Activated T-cell treated with anti-CD3 and anti-CD28 coated beads, Interleukin-2, amount 50 U/mL, for 72 hours (primary cell): ENCODE measurements around the gene CENPO. TPM values are rescaled to one million over a fixed set of nuclear protein-coding genes. Genes with fewer than 3 reads are reported as not detected.

Experiments used
- ATAC-seq, 2 donors: fragments of 150-1000 bp; cut with Tn5 transposase; replicated peaks in 1 of 2; 2 replicates each; pipeline ENCODE4 v1.10.0; 2021; ENCODE audit warnings: moderate library complexity in 2 of 2, mild to moderate bottlenecking in 1 of 2
- DNase-seq, 2 donors: peaks; one replicate each; pipeline ENCODE4 v3.0.0; 2021 to 2022; ENCODE audit warnings: mixed read lengths in 1 of 2
- H3K27ac Mint-ChIP-seq: one replicate; pipeline ENCODE4 v1.8.0; 2022; ENCODE audit warnings: mild to moderate bottlenecking, moderate library complexity, mixed read lengths
- H3K27me3 Mint-ChIP-seq: one replicate; pipeline ENCODE4 v1.8.0; 2022; ENCODE audit warnings: low read depth, mixed read lengths
- H3K36me3 Mint-ChIP-seq, 2 donors: one replicate each; pipeline ENCODE4 v1.8.0; 2022; ENCODE audit warnings: mixed read lengths in 2 of 2, mild to moderate bottlenecking in 1 of 2; ENCODE audit not compliant: insufficient read depth in 2 of 2
- H3K4me1 Mint-ChIP-seq: one replicate; pipeline ENCODE4 v1.8.0; 2022; ENCODE audit warnings: low read depth, mixed read lengths
- H3K4me3 Mint-ChIP-seq, 2 donors: one replicate each; pipeline ENCODE4 v1.8.0; 2022; ENCODE audit warnings: mild to moderate bottlenecking in 2 of 2, mixed read lengths in 2 of 2, moderate library complexity in 2 of 2
- H3K9me3 Mint-ChIP-seq, 2 donors: one replicate each; pipeline ENCODE4 v1.8.0; 2022; ENCODE audit warnings: mixed read lengths in 2 of 2
- total RNA-seq, 2 donors: library from RNA; stranded (reverse); gene quantifications; one replicate each; pipeline ENCODE4 v1.2.3, GENCODE V29; 2022

CENPO gene
- total RNA-seq, 2 donors from 2014 or later, result 38.6 to 44.1 TPM

DNA sequence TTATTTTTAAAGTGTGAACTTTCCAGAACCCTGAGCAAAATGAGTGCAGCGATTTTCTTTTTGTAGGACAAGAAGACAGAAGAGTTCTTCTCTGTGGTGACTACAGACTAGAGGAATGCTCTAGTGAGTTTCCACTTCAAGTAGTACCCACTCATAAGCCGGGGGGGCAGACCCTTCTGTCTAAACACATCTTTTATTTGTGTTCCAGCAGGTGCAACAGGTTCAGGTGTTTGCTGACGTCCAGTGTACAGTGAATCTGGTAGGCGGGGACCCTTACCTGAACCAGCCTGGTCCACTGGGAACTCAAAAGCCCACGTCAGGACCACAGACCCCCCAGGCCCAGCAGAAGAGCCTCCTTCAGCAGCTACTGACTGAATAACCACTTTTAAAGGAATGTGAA is 25.2 kb upstream of the CENPO start:
- ATAC-seq (no peak), DNase-seq (no peak)
- no peak overlapping the region for H3K27ac Mint-ChIP-seq
- no peaks in the 10 kb centered on the region for H3K9me3 Mint-ChIP-seq
- H3K36me3 Mint-ChIP-seq, result peaks cover 6 to 8% of the 10 kb centered on the region in 2 donors
- H3K4me3 Mint-ChIP-seq, result no peak overlapping the region
- H3K4me1 Mint-ChIP-seq, result peaks cover 9% of the 10 kb centered on the region
- no peaks in the 10 kb centered on the region for H3K27me3 Mint-ChIP-seq

- Mint-ChIP-seq H3K4me3 (no peak overlapping the region), H3K27ac (no peak overlapping the region)
- ATAC-seq, result no peak
Measured at GRCh38 chr2:24768601-24769000, 24.6 kb upstream of the CENPO start.

GRCh38 chr2:24771061-24771460 is 22.2 kb upstream of the CENPO start:
- Mint-ChIP-seq H3K4me1 (peaks cover 9% of the 10 kb centered on the region), H3K36me3 (peaks cover 0 to 4% of the 10 kb centered on the region in 2 donors), H3K27me3 (no peaks in the 10 kb centered on the region), H3K4me3 (no peak overlapping the region), H3K9me3 (no peaks in the 10 kb centered on the region), H3K27ac (peak overlapping the region; percentile 1)
- DNase-seq (no peak), ATAC-seq (no peak)

More at GRCh38 chr2:24768601-24769000, 24.6 kb upstream of the CENPO start:
- no peaks in the 10 kb centered on the region for H3K9me3 Mint-ChIP-seq
- H3K36me3 Mint-ChIP-seq, result peaks cover 6 to 7% of the 10 kb centered on the region in 2 donors
- DNase-seq, result no peak
- H3K27me3 Mint-ChIP-seq, result no peaks in the 10 kb centered on the region
- H3K4me1 Mint-ChIP-seq, result peaks cover 9% of the 10 kb centered on the region

DNA sequence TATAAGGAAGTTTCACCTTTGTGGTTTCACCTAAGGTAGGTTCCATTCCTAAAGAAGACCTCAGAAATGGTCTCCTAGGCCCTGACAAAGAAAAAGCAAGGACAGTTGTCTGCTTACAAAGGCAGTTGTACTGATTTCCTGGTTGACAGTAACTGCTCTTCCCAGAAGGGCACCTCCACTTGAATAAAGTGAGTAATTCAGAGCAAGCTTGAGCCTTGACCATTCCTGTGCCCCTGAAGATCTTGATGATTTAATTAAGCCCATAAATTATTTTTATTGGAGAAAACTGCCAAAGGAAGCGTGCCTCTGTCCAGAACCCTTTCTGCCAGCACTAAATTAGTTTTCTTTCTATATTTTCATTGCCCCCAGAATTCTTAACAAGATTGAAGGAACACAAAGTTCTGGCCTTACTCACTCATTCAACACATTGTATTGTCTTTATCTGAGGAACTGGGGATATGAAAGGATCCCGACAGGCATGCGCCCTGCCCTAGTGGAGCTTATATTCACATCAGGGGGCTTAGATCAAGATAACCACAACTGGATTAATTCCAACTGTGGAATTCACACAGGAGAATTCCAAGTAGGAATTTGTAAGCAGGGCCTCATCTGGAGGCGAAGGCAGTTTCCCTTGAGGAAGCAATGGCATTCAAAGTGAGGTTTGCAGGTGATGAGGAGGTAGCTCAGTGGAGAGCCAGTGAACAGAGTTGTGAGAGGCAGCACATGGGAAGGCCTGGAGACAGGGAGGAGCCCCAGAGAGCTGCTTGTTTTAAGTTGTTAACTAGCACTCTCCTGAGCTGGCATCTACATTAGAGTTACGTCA is 21.2 kb upstream of the CENPO start:
- Mint-ChIP-seq H3K4me1 (peaks cover under 1% of the 10 kb centered on the region), H3K36me3 (peaks cover 0 to 4% of the 10 kb centered on the region in 2 donors), H3K4me3 (no peak overlapping the region), H3K27ac (no peak overlapping the region), H3K27me3 (no peaks in the 10 kb centered on the region), H3K9me3 (no peaks in the 10 kb centered on the region)
- no peak for DNase-seq
- ATAC-seq, result no peak

GRCh38 chr2:24774373-24774772 is 18.9 kb upstream of the CENPO start:
- H3K4me3 Mint-ChIP-seq, result no peak overlapping the region
- H3K9me3 Mint-ChIP-seq, result no peaks in the 10 kb centered on the region
- peaks cover 7% of the 10 kb centered on the region for H3K27me3 Mint-ChIP-seq
- H3K27ac Mint-ChIP-seq, result no peak overlapping the region
- H3K4me1 Mint-ChIP-seq, result no peaks in the 10 kb centered on the region
- no peak for ATAC-seq
- DNase-seq, result no peak
- H3K36me3 Mint-ChIP-seq, result peaks cover 0 to 4% of the 10 kb centered on the region in 2 donors

GRCh38 chr2:24779116-24779515 is 14.1 kb upstream of the CENPO start:
- no peaks in the 10 kb centered on the region for H3K9me3 Mint-ChIP-seq
- DNase-seq (no peak), ATAC-seq (no peak)
- H3K27me3 Mint-ChIP-seq, result peaks cover 21% of the 10 kb centered on the region
- no peaks in the 10 kb centered on the region for H3K36me3 Mint-ChIP-seq
- no peak overlapping the region for H3K27ac Mint-ChIP-seq
- H3K4me3 Mint-ChIP-seq, result no peak overlapping the region
- H3K4me1 Mint-ChIP-seq, result no peaks in the 10 kb centered on the region

GRCh38 chr2:24783641-24784040 is 9.6 kb upstream of the CENPO start:
- Mint-ChIP-seq H3K4me3 (no peak overlapping the region), H3K27ac (no peak overlapping the region), H3K27me3 (peaks cover 14% of the 10 kb centered on the region), H3K9me3 (no peaks in the 10 kb centered on the region), H3K4me1 (no peaks in the 10 kb centered on the region), H3K36me3 (no peaks in the 10 kb centered on the region)
- ATAC-seq (no peak), DNase-seq (no peak)

- Mint-ChIP-seq H3K4me3 (no peak overlapping the region), H3K4me1 (no peaks in the 10 kb centered on the region), H3K9me3 (no peaks in the 10 kb centered on the region), H3K27ac (no peak overlapping the region), H3K36me3 (no peaks in the 10 kb centered on the region), H3K27me3 (peaks cover 10% of the 10 kb centered on the region)
- ATAC-seq, result no peak
- DNase-seq, result no peak
Measured at GRCh38 chr2:24785671-24786321, 7.4 kb upstream of the CENPO start.

DNA sequence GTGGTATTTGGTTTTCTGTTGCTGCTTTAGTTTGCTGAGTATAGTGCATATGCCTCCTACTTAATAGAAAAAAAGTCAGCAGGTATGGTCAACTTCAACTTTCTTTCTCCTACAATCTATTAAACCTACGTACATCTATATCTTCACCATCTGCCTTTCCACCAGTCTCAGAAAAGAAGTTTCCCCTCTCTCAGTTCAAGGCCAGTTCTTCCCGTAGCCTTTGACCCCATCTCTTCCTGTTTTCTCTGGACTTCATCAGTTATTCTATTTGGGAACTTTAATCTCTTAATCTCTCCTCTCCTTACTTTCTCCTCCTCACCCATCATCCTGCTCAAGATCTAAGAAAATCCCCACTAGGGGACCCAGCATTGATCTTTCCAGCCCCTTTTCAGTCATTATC is 5.7 kb upstream of the CENPO start:
- H3K36me3 Mint-ChIP-seq, result no peaks in the 10 kb centered on the region
- no peak for DNase-seq
- no peak overlapping the region for H3K4me3 Mint-ChIP-seq
- H3K9me3 Mint-ChIP-seq, result no peaks in the 10 kb centered on the region
- peaks cover 4% of the 10 kb centered on the region for H3K4me1 Mint-ChIP-seq
- no peak overlapping the region for H3K27ac Mint-ChIP-seq
- ATAC-seq, result no peak
- H3K27me3 Mint-ChIP-seq, result peaks cover 5% of the 10 kb centered on the region

GRCh38 chr2:24788816-24789215 is 4.4 kb upstream of the CENPO start:
- H3K36me3 Mint-ChIP-seq, result peaks cover 2% of the 10 kb centered on the region in 2 donors
- no peak overlapping the region for H3K4me3 Mint-ChIP-seq
- H3K9me3 Mint-ChIP-seq, result no peaks in the 10 kb centered on the region
- peaks cover 6% of the 10 kb centered on the region for H3K4me1 Mint-ChIP-seq
- no peak overlapping the region for H3K27ac Mint-ChIP-seq
- ATAC-seq, result no peak
- no peak for DNase-seq
- H3K27me3 Mint-ChIP-seq, result no peaks in the 10 kb centered on the region

DNA sequence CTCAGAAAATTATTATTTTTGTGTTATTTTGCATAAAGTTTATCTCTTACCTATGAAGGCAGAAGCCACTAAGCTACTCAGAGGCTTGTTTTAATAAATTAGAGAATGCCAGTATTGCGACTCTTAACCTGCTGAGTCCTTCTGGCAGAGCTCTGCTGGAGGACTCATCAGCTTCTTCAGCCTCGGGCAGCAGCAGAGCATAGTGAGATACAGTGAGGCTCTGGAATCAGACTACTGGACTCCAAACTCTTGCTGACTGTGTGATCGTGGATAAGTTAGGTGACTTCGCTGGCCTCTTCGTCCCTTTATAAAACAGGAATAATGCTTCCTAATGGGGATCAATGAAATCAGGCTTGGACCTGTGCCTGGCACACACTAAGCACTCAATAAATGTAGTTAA is 1.8 kb upstream of the CENPO start:
- no peaks in the 10 kb centered on the region for H3K9me3 Mint-ChIP-seq
- ATAC-seq (no peak), DNase-seq (no peak)
- no peak overlapping the region for H3K27ac Mint-ChIP-seq
- H3K4me3 Mint-ChIP-seq, result no peak overlapping the region
- no peaks in the 10 kb centered on the region for H3K27me3 Mint-ChIP-seq
- H3K4me1 Mint-ChIP-seq, result peaks cover 24% of the 10 kb centered on the region
- peaks cover 2 to 3% of the 10 kb centered on the region in 2 donors for H3K36me3 Mint-ChIP-seq

DNA sequence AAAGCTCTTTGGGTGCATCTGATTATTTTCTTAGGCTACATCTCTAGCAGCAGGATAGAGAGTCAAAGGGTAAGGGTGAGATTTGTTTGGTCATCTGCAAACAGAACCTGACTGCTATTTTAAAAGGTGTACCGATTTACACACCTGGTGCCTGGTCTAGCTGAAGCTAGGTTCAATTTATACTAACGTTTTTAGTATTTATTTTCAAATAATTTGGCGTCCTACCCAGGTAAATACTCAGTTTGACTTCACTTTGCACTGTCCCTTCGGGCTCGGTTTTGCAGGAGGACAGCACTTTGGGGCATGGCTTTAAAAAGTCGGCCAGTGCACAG is 717 bp upstream of the CENPO start:
- DNase-seq, result no peak
- Mint-ChIP-seq H3K9me3 (no peaks in the 10 kb centered on the region), H3K27ac (peak overlapping the region; percentile 100), H3K4me3 (peak overlapping the region; percentile 95 to 97), H3K36me3 (peaks cover 4 to 13% of the 10 kb centered on the region in 2 donors), H3K4me1 (peaks cover 34% of the 10 kb centered on the region), H3K27me3 (no peaks in the 10 kb centered on the region)
- ATAC-seq, result no peak

DNA sequence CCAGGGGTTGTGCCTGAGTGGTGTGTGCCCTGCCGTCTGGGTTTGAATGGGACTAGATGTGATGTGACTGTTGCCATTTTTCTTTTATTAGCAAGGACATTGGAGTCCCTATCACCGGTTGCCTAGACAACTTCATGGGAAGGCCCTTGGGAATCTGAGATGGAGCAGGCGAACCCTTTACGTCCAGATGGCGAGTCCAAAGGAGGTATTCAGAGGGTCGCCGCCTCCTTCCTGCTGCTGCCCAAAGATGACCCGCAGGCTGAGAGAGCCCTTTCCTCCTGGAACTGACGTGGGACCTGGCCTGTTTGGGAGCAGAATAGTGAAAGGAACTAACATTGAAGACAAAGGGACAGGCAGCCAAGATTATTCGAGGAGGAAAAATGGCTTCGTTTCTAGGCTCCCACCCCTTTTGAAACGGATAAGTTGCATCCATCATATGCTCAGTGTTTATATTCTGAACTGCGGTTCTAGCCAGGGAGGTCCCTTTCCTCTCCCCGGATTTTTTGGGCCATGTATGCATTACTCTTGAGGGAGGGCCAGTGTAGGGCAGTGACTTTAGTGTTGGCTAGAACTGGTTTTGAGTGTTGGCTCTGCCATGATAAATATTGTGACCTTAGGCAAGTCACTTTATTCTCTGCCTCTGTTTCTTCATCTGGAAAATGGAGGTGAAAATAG is 673 bp downstream of the CENPO start:
- DNase-seq, result peak; percentile 13 to 16
- peaks cover 10 to 25% of the 10 kb centered on the region in 2 donors for H3K36me3 Mint-ChIP-seq
- peak overlapping the region; percentile 95 to 97 for H3K4me3 Mint-ChIP-seq
- no peaks in the 10 kb centered on the region for H3K9me3 Mint-ChIP-seq
- no peak for ATAC-seq
- H3K27ac Mint-ChIP-seq, result peak overlapping the region; percentile 100
- H3K4me1 Mint-ChIP-seq, result peaks cover 40% of the 10 kb centered on the region
- no peaks in the 10 kb centered on the region for H3K27me3 Mint-ChIP-seq
